Lower lobe of right lung (tissue), 2 donors: Measurements from ENCODE around the gene HSPA12B. TPM values are rescaled to one million over a fixed set of nuclear protein-coding genes. Genes with fewer than 3 reads are reported as not detected.
"Not testable (repeated sequence)": the region's sequence is repeated elsewhere in the genome, so short reads cannot be mapped to it uniquely, and the experiment has no call there.

Experiments
- ATAC-seq, 2 donors: fragments of 200-7000 bp; cut with Tn5 transposase; one replicate each; pipeline ENCODE4 v1.9.1; 2020 to 2022; ENCODE audit warnings: mild to moderate bottlenecking in 2 of 2, moderate library complexity in 2 of 2
- DNase-seq: peaks from one replicate; pipeline ENCODE4 v3.0.0-alpha.2; 2020
- H3K27ac ChIP-seq: fragments of 200-600 bp; one replicate; pipeline ENCODE4 v1.8.0; 2022
- H3K27me3 ChIP-seq: fragments of 200-600 bp; one replicate; pipeline ENCODE4 v1.8.0; 2022; ENCODE audit warnings: low read depth
- H3K36me3 ChIP-seq: fragments of 200-600 bp; one replicate; pipeline ENCODE4 v1.8.0; 2022; ENCODE audit warnings: mild to moderate bottlenecking
- H3K4me1 ChIP-seq: fragments of 200-600 bp; one replicate; pipeline ENCODE4 v1.8.0; 2022
- H3K4me3 ChIP-seq: fragments of 200-600 bp; one replicate; pipeline ENCODE4 v1.8.0; 2022; ENCODE audit warnings: mild to moderate bottlenecking
- H3K9me3 ChIP-seq: fragments of 200-600 bp; one replicate; pipeline ENCODE4 v1.8.0; 2022
- intact Hi-C: fragments of 100-400 bp; cut with DNase I; formaldehyde crosslinking; loops from one replicate; pipeline ENCODE4 v1.11.0; 2022
- total RNA-seq: library from RNA; stranded (reverse); fragmentation: NEBNext Ultra II Directional; extraction: Animal tissue kit (Norgen Biotek cat#: 25700); gene quantifications from one replicate; pipeline ENCODE4 v1.2.1, GENCODE V29; 2021
- TF ChIP-seq, protein P1 (sequence below): fragments of 200-600 bp; IDR thresholded peaks from one replicate; pipeline ENCODE4 v1.8.0; 2022; ENCODE audit warnings: antibody characterized with exemption, mild to moderate bottlenecking
- donor health status: DM: no; HTN: yes; CAD: no; lungs with severe emphysema.

HSPA12B gene
- total RNA-seq, 1 donor from 2014 or later = 36.9 TPM

- peak overlapping the region; percentile 50 for H3K4me3 ChIP-seq
- no peak overlapping the region for H3K27ac ChIP-seq
- peaks cover 13% of the 10 kb centered on the region for H3K36me3 ChIP-seq
- intact Hi-C loops = no loop called here
- DNase-seq = peak; percentile 10
- H3K4me1 ChIP-seq = peaks cover 39% of the 10 kb centered on the region
- ATAC-seq = no peak
- no peaks in the 10 kb centered on the region for H3K27me3 ChIP-seq
- TF ChIP-seq, protein P1, sequence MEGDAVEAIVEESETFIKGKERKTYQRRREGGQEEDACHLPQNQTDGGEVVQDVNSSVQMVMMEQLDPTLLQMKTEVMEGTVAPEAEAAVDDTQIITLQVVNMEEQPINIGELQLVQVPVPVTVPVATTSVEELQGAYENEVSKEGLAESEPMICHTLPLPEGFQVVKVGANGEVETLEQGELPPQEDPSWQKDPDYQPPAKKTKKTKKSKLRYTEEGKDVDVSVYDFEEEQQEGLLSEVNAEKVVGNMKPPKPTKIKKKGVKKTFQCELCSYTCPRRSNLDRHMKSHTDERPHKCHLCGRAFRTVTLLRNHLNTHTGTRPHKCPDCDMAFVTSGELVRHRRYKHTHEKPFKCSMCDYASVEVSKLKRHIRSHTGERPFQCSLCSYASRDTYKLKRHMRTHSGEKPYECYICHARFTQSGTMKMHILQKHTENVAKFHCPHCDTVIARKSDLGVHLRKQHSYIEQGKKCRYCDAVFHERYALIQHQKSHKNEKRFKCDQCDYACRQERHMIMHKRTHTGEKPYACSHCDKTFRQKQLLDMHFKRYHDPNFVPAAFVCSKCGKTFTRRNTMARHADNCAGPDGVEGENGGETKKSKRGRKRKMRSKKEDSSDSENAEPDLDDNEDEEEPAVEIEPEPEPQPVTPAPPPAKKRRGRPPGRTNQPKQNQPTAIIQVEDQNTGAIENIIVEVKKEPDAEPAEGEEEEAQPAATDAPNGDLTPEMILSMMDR = no peak
- no peaks in the 10 kb centered on the region for H3K9me3 ChIP-seq
Observed at GRCh38 chr20:3787324-3788014, 55.0 kb downstream of the HSPA12B start.

DNA sequence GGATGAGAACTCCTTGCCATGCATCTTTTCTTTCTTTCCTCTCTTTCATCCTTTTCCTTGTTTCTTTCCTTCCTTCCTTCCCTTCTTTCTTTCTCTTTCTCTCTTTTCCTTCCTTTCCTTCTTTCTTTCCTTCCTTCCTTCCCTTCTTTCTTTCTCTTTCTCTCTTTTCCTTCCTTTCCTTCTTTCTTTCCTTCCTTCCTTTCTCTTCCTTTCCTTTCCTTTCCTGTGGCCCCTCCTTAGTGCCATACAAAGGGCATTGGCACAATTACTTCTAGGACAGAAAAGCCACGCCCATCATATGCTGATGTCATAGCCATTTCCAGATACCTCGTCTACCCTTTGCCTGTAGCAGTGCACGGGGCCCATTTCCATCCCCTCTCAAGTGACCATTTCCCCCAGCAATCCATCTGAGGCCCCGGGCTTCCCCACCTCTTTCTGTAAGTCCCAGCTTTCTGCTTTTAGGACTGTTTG, 56.2 kb downstream of the HSPA12B start:
- Histone ChIP-seq H3K4me1 (peaks cover 30% of the 10 kb centered on the region), H3K36me3 (peaks cover 11% of the 10 kb centered on the region), H3K27ac (no peak overlapping the region), H3K9me3 (no peaks in the 10 kb centered on the region), H3K4me3 (no peak overlapping the region), H3K27me3 (no peaks in the 10 kb centered on the region)
- TF ChIP-seq, protein P1 = no peak
- peak; percentile 22 for DNase-seq
- intact Hi-C loops = no loop called here
- ATAC-seq = no peak

- H3K4me1 ChIP-seq = peaks cover 25% of the 10 kb centered on the region
- H3K9me3 ChIP-seq, ATAC-seq, H3K4me3 ChIP-seq, H3K27me3 ChIP-seq, DNase-seq, H3K27ac ChIP-seq, H3K36me3 ChIP-seq, intact Hi-C loops: not testable (repeated sequence)
Observed at GRCh38 chr20:3789201-3789600, 56.7 kb downstream of the HSPA12B start.

- H3K27me3 ChIP-seq, DNase-seq, H3K27ac ChIP-seq, H3K4me3 ChIP-seq, intact Hi-C loops, ATAC-seq, H3K9me3 ChIP-seq: not testable (repeated sequence)
- Histone ChIP-seq H3K36me3 (peaks cover 16% of the 10 kb centered on the region), H3K4me1 (peaks cover 35% of the 10 kb centered on the region)
Observed at GRCh38 chr20:3794168-3794567, 61.7 kb downstream of the HSPA12B start.

DNA sequence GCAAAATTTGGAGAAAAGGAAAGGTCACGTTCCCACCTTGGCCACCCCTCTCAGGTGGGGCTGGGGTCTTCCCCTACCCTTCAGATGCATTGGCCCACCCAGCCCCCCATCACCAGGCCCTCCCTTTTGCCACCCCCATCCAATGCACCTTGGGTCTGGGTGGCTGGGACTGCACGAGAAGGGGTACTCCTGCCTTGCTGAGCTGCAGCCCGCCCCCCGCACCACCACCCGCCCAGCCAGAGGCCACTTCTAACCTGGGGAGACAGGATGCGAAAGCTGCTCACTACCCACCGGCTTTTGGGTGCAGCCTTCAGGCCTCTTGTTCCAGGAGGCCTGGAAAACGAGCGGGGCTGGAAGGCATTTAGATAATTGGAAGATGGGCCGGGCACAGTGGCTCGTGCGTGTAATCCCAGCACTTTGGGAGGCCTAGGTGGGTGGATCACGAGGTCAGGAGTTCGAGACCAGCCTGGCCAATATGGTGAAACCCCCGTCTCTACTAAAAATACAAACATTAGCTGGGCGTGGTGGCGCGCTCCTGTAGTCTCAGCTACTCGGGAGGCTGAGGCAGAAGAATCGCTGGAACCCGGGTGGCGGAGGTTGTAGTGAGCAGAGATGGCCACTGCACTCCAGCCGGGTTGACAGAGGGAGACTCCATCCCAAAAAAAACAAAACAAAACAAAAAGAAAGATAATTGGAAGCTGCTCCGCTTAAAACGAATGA, 62.4 kb downstream of the HSPA12B start:
- intact Hi-C loops = no loop called here
- Histone ChIP-seq H3K4me3 (peak overlapping the region; percentile 79), H3K27me3 (no peaks in the 10 kb centered on the region), H3K36me3 (peaks cover 20% of the 10 kb centered on the region), H3K9me3 (no peaks in the 10 kb centered on the region), H3K27ac (peak overlapping the region; percentile 95), H3K4me1 (peaks cover 42% of the 10 kb centered on the region)
- no peak for ATAC-seq
- DNase-seq = peak; percentile 46
- TF ChIP-seq, protein P1 = no peak

- H3K4me3 ChIP-seq = peak within 1 kb of the TSS; percentile 79
- H3K27ac ChIP-seq = peak within 1 kb of the TSS; percentile 95
- H3K9me3 ChIP-seq = no peaks in the 10 kb centered on the region
- H3K36me3 ChIP-seq = peaks cover 29% of the 10 kb centered on the region
- intact Hi-C loops = no loop called here
- TF ChIP-seq, protein P1 = peak; percentile 38
- H3K27me3 ChIP-seq = no peaks in the 10 kb centered on the region
- peaks cover 52% of the 10 kb centered on the region for H3K4me1 ChIP-seq
- ATAC-seq = peak; percentile 94 to 96
- DNase-seq = peak; percentile 96
Observed at GRCh38 chr20:3795511-3796468, 63.3 kb downstream of the HSPA12B start, which contains the start of gene CDC25B. Gene CDC25B, plus strand, starts transcription at chr20:3796310. Its CDS starts 222 bp downstream, at chr20:3796532.
